ENCODE measurements around the gene EXOC4. TPM values are rescaled to one million over a fixed set of nuclear protein-coding genes. Genes with fewer than 3 reads are reported as not detected.

Gene EXOC4
- total RNA-seq, 1 experiment from 2014 or later, result 75.8 TPM

- no peaks in the 10 kb centered on the region for H3K79me2 ChIP-seq (ENCODE audit: insufficient read depth, low read length)
- peaks cover 0 to 3% of the 10 kb centered on the region in 2 experiments; a peak in 3 of 5 replicates for H3K9me3 Mint-ChIP-seq
- H2BK15ac ChIP-seq (ENCODE audit: low read depth, low read length), result no peak overlapping the region
- no peak overlapping the region for H3K9ac ChIP-seq (ENCODE audit: extremely low read depth, insufficient read length, low read length)
- no peaks in the 10 kb centered on the region for H3K4me1 ChIP-seq (ENCODE audit: insufficient read depth, low read length)
- H3K4me3 Mint-ChIP-seq, result no peak overlapping the region
- H4K91ac ChIP-seq (ENCODE audit: insufficient read length, low read depth, low read length), result no peak overlapping the region
- no peaks in the 10 kb centered on the region; the same call in 1 of the 2 replicates for H3K27me3 Mint-ChIP-seq (ENCODE audit: low read depth)
- H2AK5ac ChIP-seq (ENCODE audit: insufficient read length, low read length), result no peak overlapping the region
- no peaks in the 10 kb centered on the region for H3K27me3 ChIP-seq (ENCODE audit: insufficient read depth, low read length)
- H3K9me3 ChIP-seq (ENCODE audit: control insufficient read depth, low read depth, low read length), result no peaks in the 10 kb centered on the region
- H3K4me2 ChIP-seq (ENCODE audit: insufficient read depth, insufficient read length, low read length), result no peak overlapping the region
- no peak overlapping the region for H3K27ac ChIP-seq (ENCODE audit: insufficient read length, low read depth, low read length)
- H4K20me1 ChIP-seq (ENCODE audit: control insufficient read depth, insufficient read depth, insufficient read length), result no peaks in the 10 kb centered on the region
- H2BK12ac ChIP-seq (ENCODE audit: insufficient read length, low read depth, low read length), result no peak overlapping the region
- H3K36me3 Mint-ChIP-seq (ENCODE audit: insufficient read depth in 1 of 3, low read depth in 3 of 3), result peaks cover 0 to 3% (median 3%) of the 10 kb centered on the region in 3 experiments; a peak in 4 of 7 replicates
- no peak for TF ChIP-seq CTCF (conservative IDR thresholded peaks at IDR 0.05)
- no peak overlapping the region for H3K18ac ChIP-seq (ENCODE audit: insufficient read length, low read depth, low read length)
- H4K5ac ChIP-seq (ENCODE audit: insufficient read length, low read depth, low read length), result no peak overlapping the region
- H3T11ph ChIP-seq (ENCODE audit: low read length), result no peak overlapping the region
- no peak overlapping the region for H3K23ac ChIP-seq (ENCODE audit: insufficient read length, low read depth, low read length)
- H3K4me1 Mint-ChIP-seq, result peaks cover 11 to 13% of the 10 kb centered on the region in 2 experiments
- no CpG with 5 or more reads among the region's 2 CpGs for WGBS (ENCODE audit: extremely low coverage, insufficient read length, low lambda C conversion rate)
- no peak overlapping the region for H4K8ac ChIP-seq (replicated peaks; ENCODE audit: insufficient read length, low read depth, low read length)
- H3K14ac ChIP-seq (ENCODE audit: insufficient read depth, low read length), result no peak overlapping the region
- no peak overlapping the region for H3K4ac ChIP-seq (ENCODE audit: low read depth, low read length)
- no peak overlapping the region for H2BK120ac ChIP-seq (ENCODE audit: low read depth, low read length, poor library complexity, severe bottlenecking)
- H3K23me2 ChIP-seq (ENCODE audit: insufficient read length, low read depth, low read length, poor library complexity, severe bottlenecking), result no peaks in the 10 kb centered on the region
- H3K27ac Mint-ChIP-seq, result 0 out of 7 replicates have a peak overlapping the region, but pooled peaks of 1 of the 3 experiments have one; percentile 6
- H2AFZ ChIP-seq (ENCODE audit: low read length), result no peak overlapping the region
- no peak for DNase-seq
- H3K56ac ChIP-seq (ENCODE audit: insufficient read length, low read depth, low read length), result no peak overlapping the region
- no peak overlapping the region for H2BK5ac ChIP-seq (ENCODE audit: insufficient read length, low read length)
- H3K79me1 ChIP-seq (ENCODE audit: insufficient read depth, low read depth, low read length, poor library complexity, severe bottlenecking), result no peaks in the 10 kb centered on the region
- no peak overlapping the region for H2BK20ac ChIP-seq (ENCODE audit: low read depth, low read length, poor library complexity, severe bottlenecking)
These were observed 633.9 kb downstream of the EXOC4 start for GRCh38 chr7:133886797-133887196.
